BE2C (cell line): Measurements from ENCODE around the gene CHSY3.

ENCODE experiments used
- DNase-seq: peaks from one replicate; pipeline ENCODE4 v3.0.0-alpha.2; 2020
- H3K27me3 ChIP-seq: fragments of 250-450 bp; sonication (Bioruptor Pico); 2 replicates; pipeline ENCODE4 v1.5.1; 2020; ENCODE audit warnings: mild to moderate bottlenecking
- H3K36me3 ChIP-seq: fragments of 250-450 bp; sonication (Bioruptor Pico); 2 replicates; pipeline ENCODE4 v1.5.1; 2020; ENCODE audit warnings: mild to moderate bottlenecking
- H3K4me1 ChIP-seq: fragments of 250-450 bp; sonication (Bioruptor Pico); 2 replicates; pipeline ENCODE4 v1.5.1; 2020
- H3K4me3 ChIP-seq: 2 replicates; pipeline ENCODE4 v1.5.1; 2011; ENCODE audit warnings: low read depth, low read length
- H3K9me3 ChIP-seq: fragments of 250-450 bp; sonication (Bioruptor Pico); 2 replicates; pipeline ENCODE4 v1.5.1; 2020
- CTCF ChIP-seq: IDR thresholded peaks from 2 replicates; pipeline ENCODE4 v1.5.1; 2012; ENCODE audit warnings: mild to moderate bottlenecking, low read depth, low read length

Gene CHSY3

GRCh38 chr5:130111746-130112145 is 207.5 kb downstream of the CHSY3 start:
- H3K4me1 ChIP-seq, result no peaks in the 10 kb centered on the region
- DNase-seq, result no peak
- no peaks in the 10 kb centered on the region for H3K36me3 ChIP-seq
- no peaks in the 10 kb centered on the region for H3K9me3 ChIP-seq
- TF ChIP-seq CTCF, result no peak
- peaks cover 13% of the 10 kb centered on the region; the same call in 1 of the 2 replicates for H3K27me3 ChIP-seq
- no peak overlapping the region for H3K4me3 ChIP-seq

- Histone ChIP-seq H3K4me1 (no peaks in the 10 kb centered on the region), H3K4me3 (no peak overlapping the region), H3K27me3 (peaks cover 13% of the 10 kb centered on the region; the same call in 1 of the 2 replicates), H3K36me3 (no peaks in the 10 kb centered on the region), H3K9me3 (no peaks in the 10 kb centered on the region)
- no peak for DNase-seq
- no peak for TF ChIP-seq CTCF
Measured at GRCh38 chr5:130112246-130112645, 208.0 kb downstream of the CHSY3 start.

GRCh38 chr5:130115686-130116085 is 211.4 kb downstream of the CHSY3 start:
- no peak for DNase-seq
- no peak overlapping the region for H3K4me3 ChIP-seq
- H3K27me3 ChIP-seq, result peaks cover 13% of the 10 kb centered on the region; the same call in 1 of the 2 replicates
- H3K4me1 ChIP-seq, result no peaks in the 10 kb centered on the region
- no peaks in the 10 kb centered on the region for H3K9me3 ChIP-seq
- no peaks in the 10 kb centered on the region for H3K36me3 ChIP-seq
- TF ChIP-seq CTCF, result no peak

- peaks cover 11% of the 10 kb centered on the region; the same call in 1 of the 2 replicates for H3K27me3 ChIP-seq
- H3K4me3 ChIP-seq, result no peak overlapping the region
- no peak for TF ChIP-seq CTCF
- H3K36me3 ChIP-seq, result no peaks in the 10 kb centered on the region
- no peak for DNase-seq
- no peaks in the 10 kb centered on the region for H3K9me3 ChIP-seq
- no peaks in the 10 kb centered on the region for H3K4me1 ChIP-seq
Measured at GRCh38 chr5:130116462-130116861, 212.2 kb downstream of the CHSY3 start.

- H3K4me1 ChIP-seq, result no peaks in the 10 kb centered on the region
- H3K9me3 ChIP-seq, result no peaks in the 10 kb centered on the region
- no peak for DNase-seq
- H3K4me3 ChIP-seq, result no peak overlapping the region
- TF ChIP-seq CTCF, result no peak
- H3K27me3 ChIP-seq, result peaks cover 9% of the 10 kb centered on the region; the same call in 1 of the 2 replicates
- no peaks in the 10 kb centered on the region for H3K36me3 ChIP-seq
Measured at GRCh38 chr5:130116972-130117371, 212.7 kb downstream of the CHSY3 start.

- Histone ChIP-seq H3K36me3 (no peaks in the 10 kb centered on the region), H3K4me3 (no peak overlapping the region)
- no peak for DNase-seq
Measured at GRCh38 chr5:130126746-130127145, 222.5 kb downstream of the CHSY3 start.

More at GRCh38 chr5:130126746-130127145, 222.5 kb downstream of the CHSY3 start:
- TF ChIP-seq CTCF, result no peak
- Histone ChIP-seq H3K4me1 (no peaks in the 10 kb centered on the region), H3K27me3 (peaks cover 1% of the 10 kb centered on the region; the same call in 1 of the 2 replicates), H3K9me3 (no peaks in the 10 kb centered on the region)
